HG03045 (cell line): ENCODE measurements around the gene COG1.
"Not testable (repeated sequence)": the region's sequence is repeated elsewhere in the genome, so short reads cannot be mapped to it uniquely, and the experiment has no call there.

Experiments
- ATAC-seq: cut with Tn5 transposase; IDR thresholded peaks from one replicate; pipeline ENCODE4 v1.9.1; 2021; ENCODE audit warnings: mild to moderate bottlenecking, moderate library complexity; ENCODE audit not compliant: unreplicated experiment

Gene COG1, protein sequence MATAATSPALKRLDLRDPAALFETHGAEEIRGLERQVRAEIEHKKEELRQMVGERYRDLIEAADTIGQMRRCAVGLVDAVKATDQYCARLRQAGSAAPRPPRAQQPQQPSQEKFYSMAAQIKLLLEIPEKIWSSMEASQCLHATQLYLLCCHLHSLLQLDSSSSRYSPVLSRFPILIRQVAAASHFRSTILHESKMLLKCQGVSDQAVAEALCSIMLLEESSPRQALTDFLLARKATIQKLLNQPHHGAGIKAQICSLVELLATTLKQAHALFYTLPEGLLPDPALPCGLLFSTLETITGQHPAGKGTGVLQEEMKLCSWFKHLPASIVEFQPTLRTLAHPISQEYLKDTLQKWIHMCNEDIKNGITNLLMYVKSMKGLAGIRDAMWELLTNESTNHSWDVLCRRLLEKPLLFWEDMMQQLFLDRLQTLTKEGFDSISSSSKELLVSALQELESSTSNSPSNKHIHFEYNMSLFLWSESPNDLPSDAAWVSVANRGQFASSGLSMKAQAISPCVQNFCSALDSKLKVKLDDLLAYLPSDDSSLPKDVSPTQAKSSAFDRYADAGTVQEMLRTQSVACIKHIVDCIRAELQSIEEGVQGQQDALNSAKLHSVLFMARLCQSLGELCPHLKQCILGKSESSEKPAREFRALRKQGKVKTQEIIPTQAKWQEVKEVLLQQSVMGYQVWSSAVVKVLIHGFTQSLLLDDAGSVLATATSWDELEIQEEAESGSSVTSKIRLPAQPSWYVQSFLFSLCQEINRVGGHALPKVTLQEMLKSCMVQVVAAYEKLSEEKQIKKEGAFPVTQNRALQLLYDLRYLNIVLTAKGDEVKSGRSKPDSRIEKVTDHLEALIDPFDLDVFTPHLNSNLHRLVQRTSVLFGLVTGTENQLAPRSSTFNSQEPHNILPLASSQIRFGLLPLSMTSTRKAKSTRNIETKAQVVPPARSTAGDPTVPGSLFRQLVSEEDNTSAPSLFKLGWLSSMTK

DNA sequence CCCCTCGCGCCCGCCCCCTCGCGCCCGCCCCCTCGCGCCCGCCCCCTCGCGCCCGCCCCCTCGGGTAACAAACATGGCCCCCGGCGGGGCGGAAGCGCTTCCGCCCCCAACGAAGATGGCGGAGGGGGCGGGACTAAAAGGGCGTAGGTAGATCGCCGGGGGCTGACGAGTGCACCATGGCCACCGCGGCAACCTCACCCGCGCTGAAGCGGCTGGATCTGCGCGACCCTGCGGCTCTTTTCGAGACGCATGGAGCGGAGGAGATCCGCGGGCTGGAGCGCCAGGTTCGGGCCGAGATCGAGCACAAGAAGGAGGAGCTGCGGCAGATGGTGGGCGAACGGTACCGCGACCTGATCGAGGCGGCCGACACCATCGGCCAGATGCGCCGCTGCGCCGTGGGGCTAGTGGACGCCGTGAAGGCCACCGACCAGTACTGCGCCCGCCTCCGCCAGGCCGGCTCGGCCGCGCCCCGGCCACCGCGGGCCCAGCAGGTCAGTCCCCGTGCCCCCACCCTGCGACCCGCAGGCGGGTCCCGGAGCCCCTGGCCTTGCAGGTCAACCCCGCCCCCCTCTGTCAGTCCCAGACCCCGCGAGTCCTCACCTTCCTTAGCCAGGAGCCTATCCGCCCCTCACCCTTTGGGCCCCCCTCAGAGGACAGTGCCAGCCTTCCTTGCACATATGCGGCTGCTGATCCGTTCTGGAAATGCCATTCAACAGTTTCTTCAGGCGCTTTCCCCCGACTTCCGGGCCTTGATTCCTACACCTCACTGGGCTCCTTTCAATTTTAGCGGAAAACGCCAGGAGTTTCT is at the start of gene COG1:
Gene COG1, plus strand, starts transcription at position 162 of the 808 bp plus-strand sequence. Its CDS starts 15 bp downstream, at position 177.
- ATAC-seq = peak; percentile 67

- ATAC-seq = not testable (repeated sequence)
Observed at GRCh38 chr17:73144209-73144608, 48.6 kb upstream of the COG1 start.

DNA sequence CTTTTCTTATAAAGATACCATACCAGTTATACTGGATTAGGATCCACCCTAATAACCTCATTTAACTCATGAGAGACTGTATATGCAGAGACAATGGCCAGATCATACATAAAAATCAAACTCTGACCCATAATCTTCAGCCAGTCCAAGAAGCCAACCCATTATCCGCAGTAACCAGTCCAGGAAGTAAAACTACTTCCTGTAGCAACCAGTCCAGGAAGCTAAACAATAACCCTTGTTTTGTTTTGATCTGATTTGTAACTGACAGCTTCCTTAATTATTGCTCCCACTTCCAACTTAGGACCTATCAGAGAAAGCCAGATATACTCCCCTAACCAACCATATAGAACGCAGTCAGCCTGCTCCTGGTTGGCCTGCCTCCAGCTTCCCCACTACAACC is 47.2 kb upstream of the COG1 start:
- ATAC-seq = no peak

DNA sequence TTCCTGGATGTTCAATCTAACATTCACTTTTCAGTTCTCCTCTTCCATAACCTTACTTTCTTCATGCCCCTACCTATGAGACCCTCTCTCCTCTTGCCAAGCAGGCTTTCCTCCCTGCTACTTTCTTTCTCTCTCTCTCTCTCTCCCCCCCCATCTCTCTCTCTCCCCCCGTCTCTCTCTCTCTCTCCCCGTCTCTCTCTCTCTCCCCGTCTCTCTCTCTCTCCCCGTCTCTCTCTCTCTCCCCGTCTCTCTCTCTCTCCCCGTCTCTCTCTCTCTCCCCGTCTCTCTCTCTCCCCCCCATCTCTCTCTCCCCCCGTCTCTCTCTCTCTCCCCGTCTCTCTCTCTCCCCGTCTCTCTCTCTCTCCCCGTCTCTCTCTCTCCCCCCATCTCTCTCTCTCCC is 45.1 kb upstream of the COG1 start:
- ATAC-seq = not testable (repeated sequence)

DNA sequence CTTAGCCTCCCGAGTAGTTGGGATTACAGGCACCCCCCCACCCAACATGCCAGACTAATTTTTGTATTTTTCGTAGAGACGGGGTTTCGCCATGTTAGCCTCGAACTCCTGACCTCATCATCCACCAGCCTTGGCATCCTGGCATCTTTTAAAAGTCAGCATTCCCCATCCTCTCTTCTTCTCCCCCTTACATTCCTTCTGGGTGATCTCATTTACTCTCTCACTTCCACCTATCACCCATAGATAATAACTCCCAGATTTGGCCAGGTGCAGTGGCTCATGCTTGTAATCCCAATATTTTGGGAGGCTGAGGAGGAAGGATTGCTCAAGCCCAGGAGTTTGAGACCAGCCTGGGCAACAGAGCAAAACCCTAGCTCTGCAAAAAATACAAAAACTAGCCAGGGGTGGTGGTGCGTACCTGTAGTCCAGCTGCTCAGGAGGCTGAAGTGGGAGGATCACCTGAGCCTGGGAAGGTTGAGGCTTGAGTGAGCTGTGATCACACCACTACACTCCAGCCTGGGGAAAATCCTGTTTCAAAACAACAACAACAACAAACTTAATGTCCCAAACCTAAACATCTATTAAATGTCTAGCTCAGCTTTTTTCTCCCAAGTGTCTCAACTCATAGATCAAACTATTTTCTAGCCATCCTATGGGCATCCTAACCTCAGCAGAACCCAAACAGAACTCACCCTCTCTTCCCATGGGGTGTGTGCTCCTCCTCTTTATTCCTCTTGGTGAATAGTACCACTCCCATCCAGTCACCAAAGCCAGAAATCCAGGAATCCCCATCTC is 44.1 kb upstream of the COG1 start:
- no peak for ATAC-seq

GRCh38 chr17:73150622-73151300 is 42.1 kb upstream of the COG1 start:
- ATAC-seq = not testable (repeated sequence)

DNA sequence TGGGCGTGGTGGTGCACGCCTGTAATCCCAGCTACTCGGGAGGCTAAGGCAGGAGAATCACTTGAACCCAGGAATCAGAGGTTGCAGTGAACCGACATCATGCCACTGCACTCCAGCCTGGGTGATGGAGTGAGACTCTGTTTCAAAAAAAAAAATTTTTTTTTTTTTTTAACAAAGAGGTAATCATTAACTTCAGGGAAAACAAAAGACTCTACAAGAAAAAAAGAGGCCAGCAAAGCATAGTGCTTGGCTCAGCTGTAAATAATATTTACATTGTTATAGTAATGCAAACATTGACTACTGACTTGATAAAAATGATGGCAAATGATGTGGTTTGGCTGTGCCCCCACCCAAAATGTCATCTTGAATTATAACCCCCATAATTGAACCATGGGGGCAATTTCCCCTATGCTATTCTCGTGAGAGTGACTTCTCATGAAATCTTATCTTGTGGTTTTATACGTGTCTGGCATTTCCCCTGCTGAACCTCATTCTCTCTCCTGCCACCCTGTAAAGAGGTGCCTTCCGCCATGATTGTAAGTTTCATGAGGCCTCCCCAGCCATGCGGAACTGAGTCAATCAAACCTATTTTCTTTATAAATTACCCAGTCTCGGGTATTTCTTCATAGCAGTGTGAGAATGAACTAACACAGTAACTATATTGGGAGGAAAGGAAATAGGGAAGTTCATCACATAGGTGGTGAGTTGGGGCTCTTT is 40.8 kb upstream of the COG1 start:
- no peak for ATAC-seq

- no peak for ATAC-seq
Observed at GRCh38 chr17:73155410-73156165, 37.3 kb upstream of the COG1 start.

DNA sequence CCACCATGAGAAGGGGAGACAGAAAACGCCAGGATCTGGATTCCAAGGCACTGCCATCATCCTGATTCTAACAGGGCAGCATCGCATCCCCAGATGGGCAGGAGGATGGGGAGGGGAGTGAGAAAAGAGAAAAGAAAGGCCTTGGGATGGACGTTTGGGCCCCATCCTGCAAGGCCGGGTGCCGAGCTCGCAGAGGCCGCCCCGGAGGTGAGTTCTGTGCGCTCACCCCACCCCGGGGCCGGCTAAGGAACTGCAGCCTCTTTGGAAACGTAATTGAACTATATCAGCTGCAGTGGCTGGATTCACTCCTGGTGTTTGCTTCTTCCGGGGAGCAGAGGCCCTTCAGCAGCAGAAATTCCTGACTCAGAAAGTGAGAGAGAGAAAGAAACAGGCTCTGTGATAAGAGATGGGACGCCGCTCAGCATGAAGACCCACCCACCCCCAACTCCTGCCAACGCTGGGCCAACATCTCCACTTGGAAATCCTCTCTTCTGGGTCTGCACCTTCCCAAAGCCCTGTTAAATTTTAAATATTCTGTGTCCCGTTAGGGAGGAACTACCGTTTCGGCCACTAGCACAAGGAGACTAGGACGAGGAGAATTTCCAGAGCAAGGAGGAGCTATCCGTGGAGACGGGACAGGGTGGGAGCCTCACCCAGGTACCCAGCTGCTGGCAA is 36.6 kb upstream of the COG1 start:
- ATAC-seq = no peak

DNA sequence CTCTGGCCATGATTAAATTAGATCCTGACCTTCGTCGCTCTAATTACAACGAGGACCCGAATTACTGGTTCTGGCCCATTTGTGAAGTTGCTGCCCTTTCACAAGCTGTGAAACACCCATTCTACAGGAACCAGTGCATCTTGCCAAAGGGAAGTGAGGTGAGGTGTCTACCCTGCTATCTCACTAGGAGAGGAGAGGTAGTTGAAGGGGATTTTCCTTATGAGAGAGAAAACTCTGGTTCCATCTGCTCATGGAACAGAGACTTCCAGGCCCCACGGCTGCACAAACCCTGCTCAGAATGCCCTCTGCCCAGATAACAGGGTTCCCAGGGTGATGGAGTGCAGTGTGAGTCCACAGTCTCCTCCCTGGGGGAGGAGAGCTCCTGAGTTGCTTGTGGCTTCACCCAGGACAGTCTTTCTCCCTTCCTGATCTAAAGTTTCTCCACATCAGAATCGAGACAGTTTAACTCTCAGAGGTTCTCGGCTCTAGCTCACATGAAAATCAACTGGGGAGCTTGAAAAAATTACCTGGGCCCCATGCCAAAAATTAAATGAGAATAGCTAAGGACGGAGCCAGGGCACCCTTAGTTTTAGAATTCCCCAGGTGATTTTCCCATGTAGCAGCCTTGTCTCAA is 35.9 kb upstream of the COG1 start:
- ATAC-seq = no peak

GRCh38 chr17:73157521-73157890 is 35.3 kb upstream of the COG1 start:
- ATAC-seq = no peak

GRCh38 chr17:73158133-73158532 is 34.7 kb upstream of the COG1 start:
- ATAC-seq = no peak

DNA sequence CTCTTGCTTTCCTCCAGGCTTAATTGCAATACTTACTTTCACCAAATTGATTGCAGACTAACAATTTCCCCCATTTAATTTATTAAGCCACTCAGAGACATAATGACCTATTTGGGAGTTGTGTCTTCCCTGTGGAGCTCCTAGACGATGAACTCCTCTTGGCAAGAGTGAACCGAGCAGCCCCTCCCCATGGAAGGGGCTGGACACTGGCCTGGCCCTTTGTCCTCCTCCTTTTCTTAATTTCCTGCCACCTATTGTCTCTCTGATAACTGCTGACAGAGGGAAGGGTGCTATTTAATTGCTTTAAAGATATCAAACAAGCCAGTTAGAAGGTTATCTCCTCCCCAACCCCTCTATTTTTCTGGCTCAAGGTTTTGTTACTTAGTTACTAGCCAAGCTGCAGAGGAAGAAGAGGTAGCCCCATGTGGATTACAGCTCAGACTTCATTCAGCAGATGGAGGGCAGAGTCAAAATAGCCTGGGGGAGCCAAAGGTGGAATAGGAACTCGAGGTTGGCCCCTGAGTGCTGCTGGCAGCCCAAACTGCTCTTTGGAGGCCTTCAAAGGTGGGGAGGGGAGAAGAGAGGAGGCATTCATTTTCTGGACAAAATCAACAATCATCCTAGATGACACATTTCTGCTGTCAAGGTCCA is 31.8 kb upstream of the COG1 start:
- ATAC-seq = no peak

DNA sequence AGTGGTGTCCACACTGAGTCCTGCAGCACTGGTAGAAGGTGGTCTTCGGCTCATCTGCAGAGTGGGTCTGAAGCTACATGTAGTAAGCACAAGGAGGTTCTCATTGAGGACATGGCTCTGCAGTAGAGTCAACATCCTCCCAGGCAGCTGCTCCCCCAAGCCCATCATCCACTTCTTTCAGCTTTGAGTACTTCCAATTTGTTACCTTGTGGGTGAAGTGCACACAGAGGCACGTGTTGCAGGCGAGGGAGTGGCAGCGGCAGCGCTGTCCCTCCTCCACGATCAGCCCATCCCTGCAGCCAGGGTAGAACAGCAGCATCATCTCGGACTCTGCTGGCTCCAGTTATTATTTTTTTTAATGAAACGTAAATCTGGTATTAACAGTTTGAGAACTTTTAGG is 29.8 kb upstream of the COG1 start:
- ATAC-seq = no peak

GRCh38 chr17:73165616-73166404 is 27.0 kb upstream of the COG1 start:
- no peak for ATAC-seq
